K562 (cell line): ENCODE results near the gene SRGAP3. TPM values are rescaled to one million over a fixed set of nuclear protein-coding genes. Genes with fewer than 3 reads are reported as not detected.

Source experiments
- ATAC-seq: fragments of 200-7000 bp; cut with Tn5 transposase; 3 replicates; pipeline ENCODE4 v1.9.1; 2020; ENCODE audit warnings: moderate library complexity
- BruUV-seq: library from RNA; stranded (reverse); fragments of 400-500 nt; replicated peaks from 2 replicates; lab custom pipeline; 2021; lab: Mats Ljungman, UMichigan
- CTCF ChIA-PET: fragments of 300-600 bp; formaldehyde crosslinking; extraction: SDS; loops from one replicate; lab custom pipeline; 2021; ENCODE audit warnings: low intra/inter-chr PET ratio; lab: Yijun Ruan, JAX
- POLR2A ChIA-PET: fragments of 300-600, 350-650 bp; sonication (Branson Sonifier 250); formaldehyde crosslinking; extraction: SDS; loops from one replicate; lab custom pipeline; 2021; ENCODE audit warnings: antibody characterized with exemption, inconsistent platforms; lab: Yijun Ruan, JAX
- DNase-seq, 4 experiments: peaks; one replicate each; pipeline versions ENCODE4 v3.0.0 to v3.0.0-alpha.2; 2011 to 2018; ENCODE audit warnings: low spot score in 3 of 4, mixed read lengths in 3 of 4; ENCODE audit errors: extremely low read depth in 1 of 4
- FAIRE-seq: peaks from 2 replicates; lab custom pipeline; 2011; peaks lifted over from hg19 to GRCh38; lab: Jason Lieb, UNC
- H2AFZ ChIP-seq: 2 replicates; pipeline ENCODE4 v1.6.0; 2011; ENCODE audit warnings: low read depth, low read length, control low read depth, inconsistent platforms
- H3K27ac ChIP-seq: fragments of 200-600 bp; 3 replicates; pipeline ENCODE4 v1.8.0; 2011; ENCODE audit warnings: low read depth, mild to moderate bottlenecking, control low read depth, inconsistent platforms, low read length, moderate library complexity, mixed read lengths; ENCODE audit errors: extremely low read depth
- H3K27me3 ChIP-seq, 2 experiments: fragments of 300-600 bp in 1 of 2; 2 replicates in 1 of 2; 3 replicates in 1 of 2; pipeline versions ENCODE4 v1.6.0 to v1.8.0; 2011; ENCODE audit warnings: inconsistent platforms in 2 of 2, low read length in 2 of 2, mild to moderate bottlenecking in 1 of 2, mixed read lengths in 1 of 2, moderate library complexity in 1 of 2; ENCODE audit not compliant: control insufficient read depth in 2 of 2, insufficient read depth in 2 of 2
- H3K36me3 ChIP-seq: fragments of 300-600 bp; 3 replicates; pipeline ENCODE4 v1.8.0; 2011; ENCODE audit warnings: mild to moderate bottlenecking, low read length, inconsistent platforms; ENCODE audit not compliant: control insufficient read depth, insufficient read depth
- H3K4me1 ChIP-seq, 2 experiments: fragments of 200-600 bp in 1 of 2; replicated peaks in 1 of 2; 2 replicates in 1 of 2; 3 replicates in 1 of 2; pipeline versions ENCODE4 v1.5.1 to v1.8.0; 2011; ENCODE audit warnings: inconsistent platforms in 2 of 2, low read length in 2 of 2, mild to moderate bottlenecking in 1 of 2, mixed read lengths in 1 of 2, moderate library complexity in 1 of 2; ENCODE audit not compliant: control insufficient read depth in 2 of 2, insufficient read depth in 2 of 2
- H3K4me2 ChIP-seq: 2 replicates; pipeline ENCODE4 v1.6.1; 2011; ENCODE audit warnings: low read length, control low read depth, inconsistent platforms, mixed read lengths; ENCODE audit not compliant: insufficient read depth
- H3K4me3 ChIP-seq: fragments of 200-600 bp; sonication (generic), shearing (Covaris generic); 2 replicates; pipeline ENCODE4 v1.5.1; 2016; ENCODE audit warnings: control low read depth, inconsistent platforms
- H3K79me2 ChIP-seq: fragments of 200-600 bp; 3 replicates; pipeline ENCODE4 v1.8.0; 2011; ENCODE audit warnings: low read length, inconsistent platforms; ENCODE audit not compliant: control insufficient read depth, insufficient read depth
- H3K9ac ChIP-seq, 2 experiments: 2 replicates each; pipeline versions ENCODE4 v1.6.0 to v1.6.1; 2011; ENCODE audit warnings: low read depth in 2 of 2, low read length in 2 of 2, control low read depth in 1 of 2, inconsistent platforms in 1 of 2, mild to moderate bottlenecking in 1 of 2, mixed read lengths in 1 of 2; ENCODE audit not compliant: insufficient read depth in 1 of 2
- H3K9me1 ChIP-seq: one replicate; pipeline ENCODE4 v1.6.0; 2011; ENCODE audit warnings: inconsistent platforms, mild to moderate bottlenecking, low read length, moderate library complexity; ENCODE audit not compliant: control insufficient read depth, insufficient read depth
- H3K9me3 ChIP-seq: replicated peaks from 2 replicates; pipeline ENCODE4 v1.5.1; 2011; ENCODE audit warnings: low read depth, low read length, inconsistent platforms; ENCODE audit not compliant: control insufficient read depth, insufficient read depth
- H4K20me1 ChIP-seq: replicated peaks from 2 replicates; pipeline ENCODE4 v1.6.1; 2011; ENCODE audit warnings: low read length, inconsistent platforms, mixed read lengths; ENCODE audit not compliant: control insufficient read depth, insufficient read depth
- HCFC1 ChIP-seq: IDR thresholded peaks from 2 replicates; pipeline ENCODE4 v1.6.1; 2012; ENCODE audit warnings: low read depth, low read length, improper control_type of control experiment
- NR1H2 ChIP-seq: sonication (generic); formaldehyde crosslinking; IDR thresholded peaks from 2 replicates; pipeline ENCODE4 v1.4.0; 2020; ENCODE audit warnings: mild to moderate bottlenecking, missing genetic modification reagents
- PHF20 ChIP-seq: fragments of 450-650 bp; IDR thresholded peaks from 2 replicates; pipeline ENCODE4 v1.6.1; 2018; ENCODE audit not compliant: partially characterized antibody
- PRPF4 ChIP-seq: fragments of 200-400 bp; formaldehyde crosslinking; IDR thresholded peaks from one replicate; pipeline ENCODE4 v1.6.1; 2017; ENCODE audit warnings: low read length, low read depth, mild to moderate bottlenecking; ENCODE audit not compliant: insufficient read depth, poor library complexity, severe bottlenecking
- STAG1 ChIP-seq: sonication (generic); formaldehyde crosslinking; IDR thresholded peaks from 2 replicates; pipeline ENCODE4 v1.5.0; 2020; ENCODE audit warnings: missing genetic modification reagents, borderline replicate concordance
- WHSC1 ChIP-seq: IDR thresholded peaks from one replicate; pipeline ENCODE4 v1.6.1; 2012; ENCODE audit warnings: low read length, control low read depth, inconsistent platforms
- ZFPM2 ChIP-seq: fragments of 250-450 bp; sonication (Bioruptor Pico); IDR thresholded peaks from 2 replicates; pipeline ENCODE4 v1.5.1; 2022; ENCODE audit warnings: mild to moderate bottlenecking
- ZNF764 ChIP-seq: fragments of 250-450 bp; sonication (Bioruptor Pico); IDR thresholded peaks from 2 replicates; pipeline ENCODE4 v1.4.0; 2020; ENCODE audit warnings: low read depth, mild to moderate bottlenecking, moderate library complexity
- WGBS: fragments of 100-300 bp; shearing (Covaris generic); methylation state at CpG from one replicate; pipeline ENCODE4 v1.1.6; 2016; ENCODE audit warnings: low coverage, mixed read lengths; ENCODE audit not compliant: insufficient coverage; ENCODE audit errors: missing lambda C conversion rate; 5-methylcytosine and 5-hydroxymethylcytosine counted together
- in situ Hi-C: fragments of 300-500 bp; cut with MboI; formaldehyde crosslinking; loops from 4 replicates; pipeline ENCODE4 v1.15.0; 2018; ENCODE audit warnings: inconsistent platforms, mixed read lengths
- intact Hi-C: fragments of 100-400 bp; cut with micrococcal nuclease; formaldehyde crosslinking; loops from 2 replicates; pipeline ENCODE4 v1.14.2; 2022
- polyA plus RNA-seq, 8 experiments: library from polyadenylated mRNA; depleted of rRNA in 4 of 8; stranded (reverse) in 5 of 8; unstranded in 3 of 8; fragments of >200 nt; fragmentation: Nextera tagmentation in 2 of 8; fragmentation: Illumina TruSeq in 1 of 8; extraction: Ambion mirVana in 2 of 8; extraction: Trizol in 1 of 8; gene quantifications; 2 replicates each; pipeline versions ENCODE4 v1.2.1 to v1.2.3, GENCODE V29; 2011 to 2014; ENCODE audit warnings: inconsistent platforms in 1 of 8, missing spikeins in 1 of 8
- total RNA-seq, 7 experiments: library from RNA; depleted of rRNA in 6 of 7; stranded (reverse); fragments of >200 nt in 6 of 7; fragmentation: Illumina TruSeq in 2 of 7; extraction: Trizol in 2 of 7; gene quantifications; 2 replicates each; pipeline versions ENCODE4 v1.2.1 to v1.2.3, GENCODE V29; 2011 to 2021; ENCODE audit warnings: low replicate concordance in 1 of 7

The SRGAP3 gene
- total and polyA plus RNA-seq, 9 of the 15 experiments (the other 6 are each of a cell fraction or from before 2014, with no cell fraction given) = 0.11 to 0.85 (median 0.35) TPM; not detected in 2

GRCh38 chr3:9193633-9194195 is 55.7 kb downstream of the SRGAP3 start:
- Histone ChIP-seq H2AFZ (no peak overlapping the region), H3K27me3 (peaks cover 12 to 54% of the 10 kb centered on the region in 2 experiments), H3K9me3 (no peaks in the 10 kb centered on the region), H3K4me3 (no peak overlapping the region), H3K36me3 (no peaks in the 10 kb centered on the region), H3K4me1 (no peaks in the 10 kb centered on the region), H3K27ac (no peak overlapping the region), H3K4me2 (no peak overlapping the region), H3K9me1 (no peaks in the 10 kb centered on the region), H3K79me2 (no peaks in the 10 kb centered on the region), H3K9ac (no peak overlapping the region), H4K20me1 (peaks cover 9% of the 10 kb centered on the region; the same call in 1 of the 2 replicates)
- intact Hi-C loops (loop anchor here (1.0 kb wide), 1 partner anchor 23 kb away; no protein-coding TSS in a partner anchor), in situ Hi-C loops (no loop called here)
- no TSS peak for BruUV-seq
- ChIA-PET POLR2A (interaction anchor here (0.8 to 1.1 kb wide), 2 partner anchors 9 to 485 kb away, joined by 3 to 5 read pairs; no protein-coding TSS in a partner anchor), CTCF (no interaction called here)
- DNase-seq = no peak
- no peak for ATAC-seq
- FAIRE-seq = no peak
- TF ChIP-seq PHF20 = no peak
- TF ChIP-seq WHSC1 = no peak
- no peak for TF ChIP-seq HCFC1
- no peak for TF ChIP-seq ZFPM2
- no peak for TF ChIP-seq STAG1 (CRISPR knock-in tag)
- TF ChIP-seq ZNF764 (CRISPR knock-in tag) = no peak
- no peak for TF ChIP-seq NR1H2 (CRISPR knock-in tag)
- TF ChIP-seq PRPF4 = no peak
- WGBS = under 1% methylated on average over 10 of the region's 10 CpGs
